GM12873 (cell line): ENCODE measurements around the gene AREL1.

Source experiments
- TF ChIP-seq, protein P1 (sequence below): IDR thresholded peaks from 2 replicates; pipeline ENCODE4 v1.5.1; 2012; ENCODE audit warnings: low read depth, mild to moderate bottlenecking, moderate library complexity, low read length, control low read depth; ENCODE audit not compliant: insufficient read depth; ENCODE audit errors: missing control alignments

AREL1 gene

DNA sequence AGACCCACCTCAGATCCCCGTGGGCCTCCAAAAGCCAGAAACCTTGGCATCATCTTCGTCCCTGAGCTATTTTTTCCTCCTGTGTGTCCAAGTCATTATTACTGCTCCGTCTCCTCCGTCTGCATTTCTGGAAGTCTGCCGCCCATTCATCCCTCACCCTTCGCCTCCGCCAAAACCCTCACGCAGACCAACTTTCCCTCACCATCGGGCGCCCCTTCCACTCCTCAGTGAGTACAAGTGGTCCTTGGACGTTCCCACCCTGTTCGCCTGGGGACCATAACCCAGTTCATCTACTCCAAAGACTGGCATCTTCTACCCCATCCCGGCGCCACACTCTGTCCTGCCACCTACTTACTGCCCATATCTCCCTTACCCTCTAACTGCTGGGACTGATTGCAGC, 97.1 kb downstream of the AREL1 start:
- TF ChIP-seq, protein P1, sequence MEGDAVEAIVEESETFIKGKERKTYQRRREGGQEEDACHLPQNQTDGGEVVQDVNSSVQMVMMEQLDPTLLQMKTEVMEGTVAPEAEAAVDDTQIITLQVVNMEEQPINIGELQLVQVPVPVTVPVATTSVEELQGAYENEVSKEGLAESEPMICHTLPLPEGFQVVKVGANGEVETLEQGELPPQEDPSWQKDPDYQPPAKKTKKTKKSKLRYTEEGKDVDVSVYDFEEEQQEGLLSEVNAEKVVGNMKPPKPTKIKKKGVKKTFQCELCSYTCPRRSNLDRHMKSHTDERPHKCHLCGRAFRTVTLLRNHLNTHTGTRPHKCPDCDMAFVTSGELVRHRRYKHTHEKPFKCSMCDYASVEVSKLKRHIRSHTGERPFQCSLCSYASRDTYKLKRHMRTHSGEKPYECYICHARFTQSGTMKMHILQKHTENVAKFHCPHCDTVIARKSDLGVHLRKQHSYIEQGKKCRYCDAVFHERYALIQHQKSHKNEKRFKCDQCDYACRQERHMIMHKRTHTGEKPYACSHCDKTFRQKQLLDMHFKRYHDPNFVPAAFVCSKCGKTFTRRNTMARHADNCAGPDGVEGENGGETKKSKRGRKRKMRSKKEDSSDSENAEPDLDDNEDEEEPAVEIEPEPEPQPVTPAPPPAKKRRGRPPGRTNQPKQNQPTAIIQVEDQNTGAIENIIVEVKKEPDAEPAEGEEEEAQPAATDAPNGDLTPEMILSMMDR: no peak

DNA sequence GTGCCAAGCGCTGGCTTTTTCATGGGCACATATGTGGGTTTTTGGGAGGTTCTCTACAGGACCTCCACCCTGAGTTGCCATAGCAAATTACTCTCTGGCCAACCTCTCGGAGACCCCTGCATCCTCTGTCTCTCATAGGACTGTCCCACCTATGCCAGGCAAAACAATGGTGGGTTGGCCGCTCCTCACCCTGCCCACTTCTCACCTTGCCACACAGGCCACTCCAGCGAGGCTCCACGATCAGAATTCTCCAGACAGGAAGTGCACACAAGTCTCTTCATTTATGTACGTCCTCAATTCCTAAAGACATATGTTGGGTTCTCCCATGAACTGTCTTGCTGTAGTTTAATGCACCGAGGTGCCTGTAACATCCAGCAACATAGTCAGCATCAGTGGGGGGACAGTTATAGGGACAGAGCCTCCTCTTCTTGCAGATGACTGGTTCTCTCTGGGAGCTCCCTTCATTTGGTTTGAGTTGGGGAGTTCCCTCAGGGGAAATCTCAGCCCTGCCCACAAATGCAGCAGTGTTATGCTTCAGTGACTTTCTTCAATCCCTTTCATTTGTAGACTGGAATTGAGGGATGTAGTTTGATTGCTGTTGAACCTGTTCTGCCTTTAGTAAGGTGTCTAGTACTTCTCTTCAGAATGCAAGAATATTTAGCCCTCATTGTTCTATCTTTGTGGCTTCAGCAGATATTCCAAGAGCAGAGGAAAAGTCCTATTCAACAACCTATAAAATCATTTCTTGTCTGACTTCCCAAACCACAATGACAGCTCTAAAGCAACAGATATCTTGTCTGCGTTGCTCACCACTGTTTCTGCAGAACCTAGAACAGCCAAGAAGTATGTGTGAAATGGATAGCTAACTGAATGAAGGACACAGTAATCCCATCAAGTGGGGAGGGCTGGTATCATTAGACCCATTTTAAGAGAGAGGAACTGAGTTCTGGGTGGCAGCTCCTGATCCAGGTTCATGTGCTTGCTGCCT, 98.1 kb downstream of the AREL1 start:
- TF ChIP-seq, protein P1: no peak

DNA sequence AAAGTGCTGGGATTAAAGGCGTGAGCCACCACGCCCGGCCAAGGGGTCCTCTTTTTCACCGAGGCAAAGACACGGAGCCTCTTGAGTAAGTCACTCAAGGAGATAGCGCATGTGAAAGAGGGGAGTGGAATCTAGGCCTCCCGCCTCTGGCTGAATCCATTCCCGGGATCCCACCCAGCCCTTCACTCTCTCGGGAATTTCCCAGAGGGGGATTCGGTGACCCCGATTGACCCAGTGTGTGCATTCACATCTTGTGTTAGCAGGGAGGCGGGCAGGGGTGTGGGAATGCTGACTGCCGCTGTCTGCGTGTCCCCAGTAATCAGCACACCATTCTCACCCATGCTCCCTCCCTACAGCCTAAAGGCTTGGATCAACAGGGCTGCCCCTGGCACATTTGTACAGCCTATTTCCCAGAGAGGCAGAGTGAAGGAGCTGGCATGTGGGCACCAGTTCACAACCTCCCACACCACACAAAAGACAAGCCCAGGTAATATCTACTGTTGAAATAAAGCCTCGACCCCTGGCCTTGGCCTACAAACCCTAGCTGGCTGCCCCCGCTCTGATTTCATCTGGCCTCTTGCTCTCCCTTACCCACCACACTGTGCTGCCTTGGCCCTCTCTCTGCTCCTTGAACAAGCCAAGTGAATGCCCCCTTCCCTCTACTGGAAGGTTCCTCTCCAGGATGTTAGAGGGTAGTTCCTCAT, 99.5 kb downstream of the AREL1 start:
- TF ChIP-seq, protein P1: no peak

DNA sequence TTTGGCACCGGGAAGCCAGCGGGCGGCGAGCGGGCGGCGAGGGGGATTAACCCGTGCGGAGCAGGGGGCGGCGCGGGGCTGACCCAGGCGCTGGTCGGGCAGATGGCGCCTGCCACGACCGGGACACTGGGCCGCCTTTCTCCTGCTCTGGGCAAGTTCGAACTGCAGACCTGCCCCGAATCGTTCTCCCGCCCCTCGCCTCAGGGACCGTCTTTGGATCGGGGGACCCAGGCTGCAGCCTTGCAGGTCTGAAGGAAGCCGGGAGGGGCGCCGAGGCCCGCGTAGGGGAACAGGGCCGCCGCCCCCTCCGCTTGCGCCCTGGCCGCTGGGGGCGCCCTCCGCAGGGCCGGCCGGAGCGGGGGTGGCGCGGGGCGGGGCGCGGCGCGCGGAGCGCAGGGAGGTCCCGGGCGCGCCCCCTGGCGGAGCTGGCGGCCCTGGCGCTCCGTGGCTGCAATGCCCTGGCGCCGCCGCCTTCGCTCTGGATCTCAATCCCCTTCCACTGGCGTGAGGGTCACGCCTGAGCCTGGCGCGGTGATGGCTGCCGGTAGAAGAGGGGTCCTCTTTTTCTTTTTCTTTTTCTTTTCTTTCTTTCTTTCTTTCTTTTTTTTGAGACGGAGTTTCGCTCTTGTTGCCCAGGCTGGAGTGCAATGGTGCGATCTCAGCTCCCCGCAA, 100.4 kb downstream of the AREL1 start:
- TF ChIP-seq, protein P1: peak; percentile 73

DNA sequence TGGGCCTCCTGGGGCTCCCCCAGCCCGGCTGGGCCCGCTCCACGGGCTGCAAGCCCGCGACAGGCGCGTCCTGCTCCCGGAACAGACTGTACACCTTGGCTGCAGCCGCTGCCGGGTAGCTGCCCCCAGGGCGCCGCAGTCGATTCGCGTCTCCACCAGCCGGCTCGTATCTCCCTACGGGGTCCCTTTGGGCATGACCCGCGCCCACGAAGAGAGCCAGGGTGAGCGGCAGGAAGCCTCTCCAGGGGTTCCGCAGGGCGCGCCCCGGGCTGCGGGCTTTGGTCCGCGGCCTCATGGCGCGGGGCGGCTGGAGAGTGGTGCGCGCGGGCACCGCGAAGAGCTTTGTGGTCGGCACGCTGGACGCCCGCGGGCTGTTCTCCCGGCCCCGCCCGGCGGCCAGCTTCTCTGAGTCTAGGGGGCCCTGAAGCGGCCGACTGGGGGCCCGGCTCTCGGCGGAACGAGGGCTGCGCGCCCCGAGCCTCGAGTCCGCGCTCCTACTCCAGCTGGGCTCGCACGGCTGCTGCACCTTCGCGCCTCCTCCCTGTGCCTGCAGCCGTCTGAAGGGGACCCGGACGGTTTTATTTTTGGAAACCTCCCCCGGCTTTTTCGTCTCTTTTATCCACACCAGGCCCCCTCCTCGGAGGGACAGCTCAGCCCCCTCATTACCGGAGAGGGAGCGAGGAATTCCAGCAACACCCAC, 101.1 kb downstream of the AREL1 start, which contains the start of gene LTBP2:
Gene LTBP2 (minus strand): TSS at position 588 of the 700 bp plus-strand sequence. CDS start 293 bp downstream, at position 295.
- TF ChIP-seq, protein P1: no peak
